BLaER1 treated with 17β-estradiol and CSF1 and Interleukin-3, amounts not matched to agents 10 nM and 100 nM (cell line): ENCODE results near the gene IMMP2L.

Experiments
- H3K27ac ChIP-seq, 11 experiments: shearing (Covaris generic); formaldehyde crosslinking; 2 replicates each; pipeline ENCODE4 v1.8.1; 2022
- H3K27me3 ChIP-seq, 11 experiments: shearing (Covaris generic); formaldehyde crosslinking; 2 replicates each; pipeline ENCODE4 v1.8.1; 2022
- H3K36me3 ChIP-seq, 11 experiments: shearing (Covaris generic); formaldehyde crosslinking; 2 replicates each; pipeline ENCODE4 v1.8.1; 2022
- H3K4me1 ChIP-seq, 10 experiments: shearing (Covaris generic); formaldehyde crosslinking; 2 replicates each; pipeline ENCODE4 v1.8.1; 2022
- H3K4me2 ChIP-seq, 11 experiments: shearing (Covaris generic); formaldehyde crosslinking; 2 replicates each; pipeline ENCODE4 v1.8.1; 2022
- H3K4me3 ChIP-seq, 10 experiments: shearing (Covaris generic); formaldehyde crosslinking; 2 replicates each; pipeline ENCODE4 v1.8.1; 2022
- H3K9ac ChIP-seq, 11 experiments: shearing (Covaris generic); formaldehyde crosslinking; 2 replicates each; pipeline ENCODE4 v1.8.1; 2022
- H3K9me3 ChIP-seq, 11 experiments: shearing (Covaris generic); formaldehyde crosslinking; replicated peaks in 1 of 11; 2 replicates each; pipeline ENCODE4 v1.8.1; 2022
- H4K20me1 ChIP-seq, 11 experiments: shearing (Covaris generic); formaldehyde crosslinking; 2 replicates each; pipeline ENCODE4 v1.8.1; 2022
- Cebpa-rat ChIP-seq, 11 experiments: shearing (Covaris generic); IDR thresholded peaks; 2 replicates each; pipeline ENCODE4 v1.8.1; 2022

Gene IMMP2L

DNA sequence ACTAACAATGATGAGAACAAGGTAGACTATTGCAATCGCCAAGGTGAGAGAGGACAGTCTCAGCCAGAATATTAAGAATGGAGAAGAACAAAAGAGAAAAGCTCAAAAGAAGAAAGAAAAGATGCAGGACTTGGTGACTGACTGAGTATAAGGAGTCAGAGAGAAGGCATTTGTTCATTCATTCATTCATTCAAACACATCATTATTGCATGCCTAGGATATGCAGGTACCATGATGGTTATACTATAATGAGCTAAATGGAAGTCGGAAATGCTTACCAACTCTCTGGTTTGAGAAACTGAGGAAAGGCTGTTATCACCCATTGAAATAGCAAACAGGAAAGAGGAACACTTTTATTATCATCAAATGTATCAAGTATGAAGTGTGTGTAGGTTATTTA, 180.7 kb downstream of the IMMP2L start:
- no peaks in the 10 kb centered on the region for H4K20me1 ChIP-seq
- H3K27me3 ChIP-seq = no peaks in the 10 kb centered on the region
- no peak overlapping the region for H3K4me3 ChIP-seq
- H3K36me3 ChIP-seq = no peaks in the 10 kb centered on the region
- no peaks in the 10 kb centered on the region for H3K9me3 ChIP-seq
- no peak overlapping the region for H3K4me2 ChIP-seq
- H3K9ac ChIP-seq = no peak overlapping the region
- no peak for TF ChIP-seq Cebpa-rat (IDR thresholded peaks at IDR 0.05)
- no peaks in the 10 kb centered on the region for H3K4me1 ChIP-seq
- H3K27ac ChIP-seq = no peak overlapping the region

GRCh38 chr7:111380945-111381344, 181.3 kb downstream of the IMMP2L start:
- Histone ChIP-seq H4K20me1 (no peaks in the 10 kb centered on the region), H3K27ac (no peak overlapping the region), H3K4me1 (no peaks in the 10 kb centered on the region), H3K4me3 (no peak overlapping the region), H3K9ac (no peak overlapping the region), H3K9me3 (no peaks in the 10 kb centered on the region), H3K27me3 (no peaks in the 10 kb centered on the region), H3K36me3 (no peaks in the 10 kb centered on the region), H3K4me2 (no peak overlapping the region)
- no peak for TF ChIP-seq Cebpa-rat (IDR thresholded peaks at IDR 0.05)

DNA sequence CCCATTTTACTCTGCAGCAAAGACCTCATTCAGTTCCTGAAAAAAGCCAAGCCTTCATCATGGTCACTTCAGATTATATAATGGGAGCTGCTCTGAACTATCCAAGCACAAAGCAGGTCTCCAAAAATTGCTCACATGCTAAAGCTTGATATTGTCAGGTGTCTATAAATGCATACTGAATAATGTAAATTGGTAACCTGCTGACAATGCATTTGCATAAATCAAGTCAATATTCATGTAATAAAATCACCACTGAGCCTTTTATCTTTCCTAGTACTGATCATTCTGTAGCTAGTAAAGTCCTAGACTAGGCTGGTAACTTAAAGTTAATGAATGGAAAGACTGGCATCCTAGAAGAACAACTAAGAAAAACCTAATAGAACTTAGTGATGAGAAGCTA, 188.3 kb downstream of the IMMP2L start:
- no peak overlapping the region for H3K27ac ChIP-seq
- H3K9me3 ChIP-seq = no peaks in the 10 kb centered on the region
- H3K4me3 ChIP-seq = no peak overlapping the region
- H3K36me3 ChIP-seq = no peaks in the 10 kb centered on the region
- no peak overlapping the region for H3K4me2 ChIP-seq
- H4K20me1 ChIP-seq = no peaks in the 10 kb centered on the region
- no peak overlapping the region for H3K9ac ChIP-seq
- TF ChIP-seq Cebpa-rat (IDR thresholded peaks at IDR 0.05) = no peak
- no peaks in the 10 kb centered on the region for H3K27me3 ChIP-seq
- no peaks in the 10 kb centered on the region for H3K4me1 ChIP-seq

DNA sequence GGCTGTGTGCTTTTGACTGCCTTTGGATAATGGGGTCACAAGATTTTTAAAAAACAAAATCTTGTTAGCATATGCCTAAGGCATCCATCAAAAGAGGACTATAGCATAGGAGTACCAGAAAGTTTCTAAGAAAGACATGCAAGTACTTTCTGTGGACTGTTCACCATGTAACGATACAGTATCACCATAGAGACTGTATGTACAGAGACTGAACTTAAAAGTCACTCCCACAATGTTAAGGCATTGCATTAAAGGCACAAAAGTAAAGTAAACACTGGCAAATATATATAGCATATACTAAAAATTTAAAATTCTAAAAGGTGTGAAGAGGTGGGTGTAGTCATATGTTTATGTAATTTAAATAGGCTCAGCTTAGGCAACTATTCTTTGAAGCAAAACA, 190.9 kb downstream of the IMMP2L start:
- H3K36me3 ChIP-seq = no peaks in the 10 kb centered on the region
- H3K27ac ChIP-seq = no peak overlapping the region
- no peaks in the 10 kb centered on the region for H3K4me1 ChIP-seq
- H3K4me3 ChIP-seq = no peak overlapping the region
- TF ChIP-seq Cebpa-rat (IDR thresholded peaks at IDR 0.05) = no peak
- no peak overlapping the region for H3K9ac ChIP-seq
- no peak overlapping the region for H3K4me2 ChIP-seq
- no peaks in the 10 kb centered on the region for H3K27me3 ChIP-seq
- no peaks in the 10 kb centered on the region for H3K9me3 ChIP-seq
- no peaks in the 10 kb centered on the region for H4K20me1 ChIP-seq

DNA sequence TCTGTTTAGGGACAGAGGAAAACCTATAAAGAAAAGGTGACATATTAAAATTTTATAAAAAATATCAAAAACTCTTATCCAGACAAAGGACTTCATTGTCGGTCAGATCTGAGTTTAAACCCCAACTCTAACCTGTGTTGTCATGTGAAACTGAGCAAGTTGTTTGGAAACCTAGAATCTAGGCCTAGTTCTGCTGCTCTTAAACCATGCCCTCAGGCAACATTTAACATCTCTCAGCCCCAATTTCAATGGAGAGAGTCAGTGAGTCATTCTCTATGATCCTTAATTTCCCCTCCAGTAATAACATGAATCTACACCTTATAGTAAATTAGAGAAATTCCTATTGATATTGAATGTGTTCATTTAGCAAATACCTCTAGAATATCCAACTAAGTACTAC, 192.3 kb downstream of the IMMP2L start:
- no peak overlapping the region for H3K4me2 ChIP-seq
- no peak overlapping the region for H3K4me3 ChIP-seq
- no peaks in the 10 kb centered on the region for H3K4me1 ChIP-seq
- no peak overlapping the region for H3K9ac ChIP-seq
- TF ChIP-seq Cebpa-rat (IDR thresholded peaks at IDR 0.05) = no peak
- no peak overlapping the region for H3K27ac ChIP-seq
- H3K36me3 ChIP-seq = no peaks in the 10 kb centered on the region
- H3K9me3 ChIP-seq = no peaks in the 10 kb centered on the region
- H3K27me3 ChIP-seq = no peaks in the 10 kb centered on the region
- no peaks in the 10 kb centered on the region for H4K20me1 ChIP-seq

- Histone ChIP-seq H3K27me3 (no peaks in the 10 kb centered on the region), H3K4me3 (no peak overlapping the region), H3K27ac (no peak overlapping the region), H3K9me3 (no peaks in the 10 kb centered on the region), H3K4me1 (no peaks in the 10 kb centered on the region), H3K36me3 (no peaks in the 10 kb centered on the region), H3K9ac (no peak overlapping the region), H3K4me2 (no peak overlapping the region), H4K20me1 (no peaks in the 10 kb centered on the region)
- no peak for TF ChIP-seq Cebpa-rat (IDR thresholded peaks at IDR 0.05)
Measured at GRCh38 chr7:111368381-111369065, 193.8 kb downstream of the IMMP2L start.

- Histone ChIP-seq H3K27ac (no peak overlapping the region), H3K27me3 (no peaks in the 10 kb centered on the region), H3K4me1 (no peaks in the 10 kb centered on the region), H4K20me1 (no peaks in the 10 kb centered on the region), H3K36me3 (no peaks in the 10 kb centered on the region), H3K4me2 (no peak overlapping the region), H3K4me3 (no peak overlapping the region), H3K9me3 (no peaks in the 10 kb centered on the region), H3K9ac (no peak overlapping the region)
- TF ChIP-seq Cebpa-rat (IDR thresholded peaks at IDR 0.05) = no peak
Measured at GRCh38 chr7:111364413-111364812, 197.9 kb downstream of the IMMP2L start.

DNA sequence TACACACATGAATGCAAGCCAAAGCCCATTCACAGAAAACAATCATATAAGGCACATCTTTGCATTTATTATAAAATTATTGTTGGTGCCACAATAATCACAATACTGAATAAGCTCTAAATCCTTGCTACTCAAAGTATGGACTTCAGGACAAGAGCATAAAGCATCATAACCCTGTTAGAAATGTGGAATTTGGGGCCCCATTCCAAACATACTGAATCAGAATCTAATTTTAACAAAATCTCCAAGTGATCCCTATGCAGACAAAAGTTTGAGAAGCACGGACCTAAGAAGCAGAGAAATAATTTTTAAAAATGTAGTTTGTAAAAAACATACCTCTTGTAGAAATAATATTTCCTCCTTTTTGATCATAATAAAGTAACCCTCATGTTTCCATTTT, 199.2 kb downstream of the IMMP2L start:
- no peaks in the 10 kb centered on the region for H3K36me3 ChIP-seq
- H3K4me3 ChIP-seq = no peak overlapping the region
- no peaks in the 10 kb centered on the region for H3K27me3 ChIP-seq
- H4K20me1 ChIP-seq = no peaks in the 10 kb centered on the region
- no peak overlapping the region for H3K4me2 ChIP-seq
- H3K4me1 ChIP-seq = peaks cover 0 to 2% (median 0%) of the 10 kb centered on the region in 10 experiments; a peak in 1 of 20 replicates
- TF ChIP-seq Cebpa-rat (IDR thresholded peaks at IDR 0.05) = no peak
- H3K9me3 ChIP-seq = no peaks in the 10 kb centered on the region
- H3K27ac ChIP-seq = no peak overlapping the region
- no peak overlapping the region for H3K9ac ChIP-seq

GRCh38 chr7:111362506-111363054, 199.7 kb downstream of the IMMP2L start:
- peaks cover 0 to 7% (median 0%) of the 10 kb centered on the region in 10 experiments; a peak in 3 of 20 replicates for H3K4me1 ChIP-seq
- no peak for TF ChIP-seq Cebpa-rat (IDR thresholded peaks at IDR 0.05)
- no peak overlapping the region for H3K9ac ChIP-seq
- H3K4me2 ChIP-seq = no peak overlapping the region
- H3K4me3 ChIP-seq = no peak overlapping the region
- H3K9me3 ChIP-seq = no peaks in the 10 kb centered on the region
- no peaks in the 10 kb centered on the region for H3K36me3 ChIP-seq
- no peaks in the 10 kb centered on the region for H4K20me1 ChIP-seq
- H3K27ac ChIP-seq = no peak overlapping the region
- no peaks in the 10 kb centered on the region for H3K27me3 ChIP-seq

DNA sequence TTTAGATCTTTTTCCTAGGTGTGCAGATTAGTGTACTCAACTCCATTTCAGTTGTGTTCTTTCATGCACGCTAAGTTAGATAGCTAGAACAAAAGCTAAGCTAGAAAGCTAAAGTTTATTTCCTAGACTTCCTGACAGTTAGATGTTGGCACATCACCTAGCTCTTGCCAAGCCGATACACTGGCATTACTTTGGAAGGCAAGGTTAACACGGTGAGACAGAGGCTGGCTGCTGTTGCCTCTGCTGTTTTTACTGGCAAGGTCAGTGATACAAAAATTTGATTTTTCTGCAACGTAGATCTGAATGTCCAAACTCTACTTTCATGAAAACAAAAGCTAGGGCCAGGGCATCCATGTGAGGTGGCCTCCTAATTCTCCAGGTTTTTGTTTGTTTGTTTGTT, 203.4 kb downstream of the IMMP2L start:
- no peak for TF ChIP-seq Cebpa-rat (IDR thresholded peaks at IDR 0.05)
- Histone ChIP-seq H3K4me3 (no peak overlapping the region), H3K27me3 (no peaks in the 10 kb centered on the region), H3K36me3 (no peaks in the 10 kb centered on the region), H3K4me1 (peaks cover 0 to 7% (median 0%) of the 10 kb centered on the region in 10 experiments; a peak in 3 of 20 replicates), H3K9ac (no peak overlapping the region), H3K4me2 (no peak overlapping the region), H4K20me1 (no peaks in the 10 kb centered on the region), H3K9me3 (no peaks in the 10 kb centered on the region), H3K27ac (no peak overlapping the region)
